ENCODE data around the gene RIPK4. TPM values are rescaled to one million over a fixed set of nuclear protein-coding genes. Genes with fewer than 3 reads are reported as not detected.
A peak's percentile ranks its signal among the peaks of the same experiment; 100 is the strongest.

The RIPK4 gene
- total and polyA plus RNA-seq, 3 experiments from 2014 or later: 0.18 TPM; not detected in 2

- Mint-ChIP-seq H3K36me3 (peaks cover 0 to 3% (median 0%) of the 10 kb centered on the region in 3 donors), H3K27me3 (peaks cover 53 to 80% of the 10 kb centered on the region in 2 donors), H3K27ac (no peak overlapping the region), H3K9me3 (peaks cover 0 to 4% (median 0%) of the 10 kb centered on the region in 5 donors), H3K4me1 (peaks cover 23 to 24% (median 23%) of the 10 kb centered on the region in 3 donors), H3K4me3 (peak overlapping the region in 1 of 7 donors; percentile 53)
- H3K4me1 ChIP-seq (ENCODE audit: insufficient read depth, low read length): peaks cover 18% of the 10 kb centered on the region
- H3K36me3 ChIP-seq (ENCODE audit: insufficient read depth, low read length): no peaks in the 10 kb centered on the region
- ChIA-PET CTCF (no interaction called here), POLR2A (no interaction called here)
- no peak overlapping the region for H3K27ac ChIP-seq (ENCODE audit: low read depth, low read length)
- H3K27me3 ChIP-seq (ENCODE audit: insufficient read depth, low read length, poor library complexity, severe bottlenecking): peaks cover 22% of the 10 kb centered on the region
- no peak overlapping the region for H3K4me3 ChIP-seq (ENCODE audit: low read length)
- DNase-seq: no peak
- no peaks in the 10 kb centered on the region for H3K9me3 ChIP-seq (ENCODE audit: low read length)
Observed at GRCh38 chr21:41770901-41771624, 4.2 kb upstream of the RIPK4 start.

DNA sequence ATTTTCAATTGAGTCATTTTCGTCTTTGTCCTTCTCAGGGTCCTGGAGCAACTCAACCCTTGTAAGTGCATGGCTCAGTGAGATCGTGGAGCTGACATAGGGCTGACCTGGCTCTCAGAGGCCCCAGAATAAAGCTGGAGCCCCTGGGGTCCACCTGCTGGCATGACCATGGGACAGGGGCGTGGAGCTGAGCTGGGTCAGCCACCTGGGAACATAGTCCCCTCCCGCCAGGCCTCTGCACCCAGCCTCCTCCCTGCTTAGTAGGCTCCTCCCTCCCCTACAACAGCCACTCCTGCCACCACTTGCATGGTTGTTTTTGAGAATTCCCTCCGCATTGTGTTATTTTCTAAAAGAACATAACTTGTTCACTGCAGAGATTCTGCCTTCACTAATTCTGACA, 3.1 kb upstream of the RIPK4 start:
- Histone ChIP-seq H3K27ac (ENCODE audit: low read depth, low read length) (no peak overlapping the region), H3K27me3 (ENCODE audit: insufficient read depth, low read length, poor library complexity, severe bottlenecking) (peaks cover 28% of the 10 kb centered on the region), H3K36me3 (ENCODE audit: insufficient read depth, low read length) (no peaks in the 10 kb centered on the region), H3K9me3 (ENCODE audit: low read length) (no peaks in the 10 kb centered on the region), H3K4me1 (ENCODE audit: insufficient read depth, low read length) (peaks cover 18% of the 10 kb centered on the region), H3K4me3 (ENCODE audit: low read length) (no peak overlapping the region)
- peaks cover 0 to 10% (median 0%) of the 10 kb centered on the region in 5 donors for H3K9me3 Mint-ChIP-seq
- peak overlapping the region in 6 of 7 donors; percentile 19 to 82 (median 48) for H3K4me3 Mint-ChIP-seq
- H3K27ac Mint-ChIP-seq: peak overlapping the region in 1 of 8 donors; percentile 30
- H3K27me3 Mint-ChIP-seq: peaks cover 50 to 80% of the 10 kb centered on the region in 2 donors
- ChIA-PET CTCF (no interaction called here), POLR2A (no interaction called here)
- peaks cover 0 to 3% (median 0%) of the 10 kb centered on the region in 3 donors for H3K36me3 Mint-ChIP-seq
- no peak for DNase-seq
- H3K4me1 Mint-ChIP-seq: peaks cover 23 to 28% (median 23%) of the 10 kb centered on the region in 3 donors

- H3K36me3 ChIP-seq (ENCODE audit: insufficient read depth, low read length): no peaks in the 10 kb centered on the region
- ChIA-PET POLR2A (no interaction called here), CTCF (no interaction called here)
- no peak overlapping the region for H3K27ac ChIP-seq (ENCODE audit: low read depth, low read length)
- peaks cover 0 to 3% (median 0%) of the 10 kb centered on the region in 3 donors for H3K36me3 Mint-ChIP-seq
- peak overlapping the region in 6 of 7 donors; percentile 31 to 82 (median 42) for H3K4me3 Mint-ChIP-seq
- DNase-seq: no peak
- H3K27ac Mint-ChIP-seq: peak overlapping the region in 1 of 8 donors; percentile 30
- H3K27me3 ChIP-seq (ENCODE audit: insufficient read depth, low read length, poor library complexity, severe bottlenecking): peaks cover 29% of the 10 kb centered on the region
- peaks cover 23 to 28% (median 23%) of the 10 kb centered on the region in 3 donors for H3K4me1 Mint-ChIP-seq
- peaks cover 50 to 80% of the 10 kb centered on the region in 2 donors for H3K27me3 Mint-ChIP-seq
- H3K9me3 ChIP-seq (ENCODE audit: low read length): no peaks in the 10 kb centered on the region
- peaks cover 0 to 10% (median 0%) of the 10 kb centered on the region in 5 donors for H3K9me3 Mint-ChIP-seq
- no peak overlapping the region for H3K4me3 ChIP-seq (ENCODE audit: low read length)
- peaks cover 18% of the 10 kb centered on the region for H3K4me1 ChIP-seq (ENCODE audit: insufficient read depth, low read length)
Observed at GRCh38 chr21:41769521-41769920, 2.7 kb upstream of the RIPK4 start.

- Mint-ChIP-seq H3K4me1 (peaks cover 23 to 28% (median 23%) of the 10 kb centered on the region in 3 donors), H3K36me3 (peaks cover 0 to 3% (median 0%) of the 10 kb centered on the region in 3 donors), H3K4me3 (peak overlapping the region; percentile 76 to 83 (median 82)), H3K27me3 (peaks cover 54 to 80% of the 10 kb centered on the region in 2 donors), H3K9me3 (peaks cover 0 to 10% (median 0%) of the 10 kb centered on the region in 5 donors), H3K27ac (no peak overlapping the region)
- no peak overlapping the region for H3K27ac ChIP-seq (ENCODE audit: low read depth, low read length)
- no peaks in the 10 kb centered on the region for H3K9me3 ChIP-seq (ENCODE audit: low read length)
- peaks cover 18% of the 10 kb centered on the region for H3K4me1 ChIP-seq (ENCODE audit: insufficient read depth, low read length)
- ChIA-PET POLR2A (no interaction called here), CTCF (interaction anchor here (1.2 to 1.9 kb wide), 2 partner anchors 48 to 339 kb away, joined by 3 to 6 read pairs; no protein-coding TSS in a partner anchor)
- H3K36me3 ChIP-seq (ENCODE audit: insufficient read depth, low read length): no peaks in the 10 kb centered on the region
- peaks cover 29% of the 10 kb centered on the region for H3K27me3 ChIP-seq (ENCODE audit: insufficient read depth, low read length, poor library complexity, severe bottlenecking)
- DNase-seq: no peak
- peak overlapping the region; percentile 33 for H3K4me3 ChIP-seq (ENCODE audit: low read length)
Observed at GRCh38 chr21:41769111-41769510, 2.3 kb upstream of the RIPK4 start.

- Histone ChIP-seq H3K4me3 (ENCODE audit: low read length) (peak overlapping the region; percentile 33), H3K4me1 (ENCODE audit: insufficient read depth, low read length) (peaks cover 18% of the 10 kb centered on the region), H3K36me3 (ENCODE audit: insufficient read depth, low read length) (no peaks in the 10 kb centered on the region), H3K27me3 (ENCODE audit: insufficient read depth, low read length, poor library complexity, severe bottlenecking) (peaks cover 29% of the 10 kb centered on the region), H3K27ac (ENCODE audit: low read depth, low read length) (no peak overlapping the region), H3K9me3 (ENCODE audit: low read length) (no peaks in the 10 kb centered on the region)
- ChIA-PET CTCF (interaction anchor here (1.2 to 1.9 kb wide), 2 partner anchors 48 to 339 kb away, joined by 3 to 6 read pairs; no protein-coding TSS in a partner anchor), POLR2A (no interaction called here)
- Mint-ChIP-seq H3K27me3 (peaks cover 54 to 78% of the 10 kb centered on the region in 2 donors), H3K27ac (no peak overlapping the region), H3K36me3 (peaks cover 0 to 3% (median 0%) of the 10 kb centered on the region in 3 donors), H3K9me3 (peaks cover 0 to 10% (median 0%) of the 10 kb centered on the region in 5 donors), H3K4me1 (peaks cover 23 to 28% (median 23%) of the 10 kb centered on the region in 3 donors), H3K4me3 (peak overlapping the region; percentile 76 to 83 (median 82))
- peak in 1 of 5 donors; percentile 39 for DNase-seq
Observed at GRCh38 chr21:41768437-41769042, 1.7 kb upstream of the RIPK4 start.

GRCh38 chr21:41767606-41768436, 969 bp upstream of the RIPK4 start:
- H3K4me3 ChIP-seq (ENCODE audit: low read length): peak overlapping the region; percentile 33
- ChIA-PET POLR2A (no interaction called here), CTCF (interaction anchor here (1.2 to 1.9 kb wide), 2 partner anchors 49 to 340 kb away, joined by 3 to 6 read pairs; no protein-coding TSS in a partner anchor)
- Mint-ChIP-seq H3K9me3 (peaks cover 0 to 10% (median 0%) of the 10 kb centered on the region in 5 donors), H3K36me3 (peaks cover 0 to 3% (median 0%) of the 10 kb centered on the region in 3 donors), H3K27ac (peak overlapping the region in 1 of 8 donors; percentile 49), H3K27me3 (peaks cover 54 to 78% of the 10 kb centered on the region in 2 donors), H3K4me3 (peak overlapping the region; percentile 76 to 83 (median 82)), H3K4me1 (peaks cover 23 to 28% (median 23%) of the 10 kb centered on the region in 3 donors)
- H3K27ac ChIP-seq (ENCODE audit: low read depth, low read length): no peak overlapping the region
- no peak for DNase-seq
- H3K36me3 ChIP-seq (ENCODE audit: insufficient read depth, low read length): no peaks in the 10 kb centered on the region
- no peaks in the 10 kb centered on the region for H3K9me3 ChIP-seq (ENCODE audit: low read length)
- peaks cover 18% of the 10 kb centered on the region for H3K4me1 ChIP-seq (ENCODE audit: insufficient read depth, low read length)
- H3K27me3 ChIP-seq (ENCODE audit: insufficient read depth, low read length, poor library complexity, severe bottlenecking): peaks cover 29% of the 10 kb centered on the region

GRCh38 chr21:41765973-41766882, 624 bp downstream of the RIPK4 start:
- Mint-ChIP-seq H3K36me3 (peaks cover 0 to 3% (median 0%) of the 10 kb centered on the region in 3 donors), H3K27ac (peak overlapping the region in 1 of 8 donors; percentile 29), H3K27me3 (peaks cover 55 to 81% of the 10 kb centered on the region in 2 donors), H3K4me3 (peak overlapping the region in 5 of 7 donors; percentile 26 to 66 (median 42)), H3K9me3 (peaks cover 0 to 10% (median 0%) of the 10 kb centered on the region in 5 donors), H3K4me1 (peaks cover 23 to 31% (median 27%) of the 10 kb centered on the region in 3 donors)
- H3K9me3 ChIP-seq (ENCODE audit: low read length): no peaks in the 10 kb centered on the region
- no peak overlapping the region for H3K4me3 ChIP-seq (ENCODE audit: low read length)
- DNase-seq: no peak
- H3K27me3 ChIP-seq (ENCODE audit: insufficient read depth, low read length, poor library complexity, severe bottlenecking): peaks cover 35% of the 10 kb centered on the region
- ChIA-PET CTCF (no interaction called here), POLR2A (no interaction called here)
- H3K36me3 ChIP-seq (ENCODE audit: insufficient read depth, low read length): no peaks in the 10 kb centered on the region
- no peak overlapping the region for H3K27ac ChIP-seq (ENCODE audit: low read depth, low read length)
- H3K4me1 ChIP-seq (ENCODE audit: insufficient read depth, low read length): peaks cover 18% of the 10 kb centered on the region

All from CD8-positive, alpha-beta memory T cell (primary cell).